ENCODE data around the gene SMYD3. TPM values are rescaled to one million over a fixed set of nuclear protein-coding genes. Genes with fewer than 3 reads are reported as not detected.

SMYD3 gene
- total RNA-seq, 2 donors from 2014 or later = 16.2 to 16.4 TPM

DNA sequence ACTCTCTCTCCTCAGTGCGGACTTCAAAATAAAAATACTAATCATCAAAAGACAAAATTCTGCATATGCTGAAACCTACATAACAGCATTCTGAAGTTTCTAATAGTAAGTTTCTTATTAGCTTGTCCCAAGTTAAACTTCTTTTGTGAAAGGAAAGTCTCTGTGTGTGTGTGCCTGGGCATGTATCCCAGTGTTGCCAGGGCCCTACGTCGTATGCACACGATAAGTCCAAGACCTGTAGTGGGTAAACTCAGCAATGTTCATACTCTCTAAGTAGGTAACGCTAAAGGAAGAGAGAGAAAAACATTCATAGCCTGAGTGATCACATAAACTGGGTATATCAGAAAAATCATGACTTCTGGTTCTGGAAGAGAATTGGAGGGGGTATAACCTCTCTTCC is 465.7 kb downstream of the SMYD3 start:
- Histone ChIP-seq H3K9ac (ENCODE audit: low read depth in 2 of 2, low read length in 2 of 2) (no peak overlapping the region), H3K27me3 (no peaks in the 10 kb centered on the region), H3K4me1 (no peaks in the 10 kb centered on the region), H3K4me3 (no peak overlapping the region), H3K36me3 (no peaks in the 10 kb centered on the region), H3K27ac (no peak overlapping the region), H3K9me3 (no peaks in the 10 kb centered on the region)
- intact Hi-C loops (cut with DNase I) = no loop called here
- TF ChIP-seq, protein P1, sequence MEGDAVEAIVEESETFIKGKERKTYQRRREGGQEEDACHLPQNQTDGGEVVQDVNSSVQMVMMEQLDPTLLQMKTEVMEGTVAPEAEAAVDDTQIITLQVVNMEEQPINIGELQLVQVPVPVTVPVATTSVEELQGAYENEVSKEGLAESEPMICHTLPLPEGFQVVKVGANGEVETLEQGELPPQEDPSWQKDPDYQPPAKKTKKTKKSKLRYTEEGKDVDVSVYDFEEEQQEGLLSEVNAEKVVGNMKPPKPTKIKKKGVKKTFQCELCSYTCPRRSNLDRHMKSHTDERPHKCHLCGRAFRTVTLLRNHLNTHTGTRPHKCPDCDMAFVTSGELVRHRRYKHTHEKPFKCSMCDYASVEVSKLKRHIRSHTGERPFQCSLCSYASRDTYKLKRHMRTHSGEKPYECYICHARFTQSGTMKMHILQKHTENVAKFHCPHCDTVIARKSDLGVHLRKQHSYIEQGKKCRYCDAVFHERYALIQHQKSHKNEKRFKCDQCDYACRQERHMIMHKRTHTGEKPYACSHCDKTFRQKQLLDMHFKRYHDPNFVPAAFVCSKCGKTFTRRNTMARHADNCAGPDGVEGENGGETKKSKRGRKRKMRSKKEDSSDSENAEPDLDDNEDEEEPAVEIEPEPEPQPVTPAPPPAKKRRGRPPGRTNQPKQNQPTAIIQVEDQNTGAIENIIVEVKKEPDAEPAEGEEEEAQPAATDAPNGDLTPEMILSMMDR (IDR thresholded peaks at IDR 0.05) = no peak
- DNase-seq = no peak

DNA sequence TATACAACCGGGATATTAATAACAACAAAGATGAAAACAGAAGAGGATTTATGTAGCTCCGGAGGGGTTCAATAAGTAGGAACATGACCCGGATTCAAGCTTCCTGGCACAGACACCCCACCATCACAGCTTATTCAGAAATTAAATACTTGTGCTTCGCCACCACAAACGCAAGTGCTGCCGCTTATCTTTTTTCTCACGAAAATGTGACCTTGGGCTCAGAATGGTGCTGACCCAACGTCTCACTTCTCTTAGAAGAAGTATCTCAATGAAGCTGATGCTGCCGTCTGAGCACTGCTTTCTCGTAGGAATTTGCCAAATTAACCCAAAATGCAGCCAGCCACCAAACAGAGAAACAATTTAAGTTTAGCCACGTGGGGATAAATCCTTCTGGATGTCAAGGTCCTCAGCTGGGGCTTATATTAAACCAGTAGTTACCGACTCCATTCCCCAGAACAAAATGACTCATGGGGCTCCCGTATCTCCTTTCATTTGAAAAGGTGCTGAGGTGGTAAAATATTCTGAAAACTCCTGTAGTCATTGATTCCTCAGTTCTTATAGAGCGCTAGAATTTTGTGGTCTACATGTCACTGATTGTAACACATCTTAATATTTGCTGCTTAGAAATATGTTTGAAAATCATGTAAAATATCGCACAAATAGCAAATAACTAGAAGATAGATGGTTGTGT is 466.7 kb downstream of the SMYD3 start:
- intact Hi-C loops (cut with DNase I) = no loop called here

DNA sequence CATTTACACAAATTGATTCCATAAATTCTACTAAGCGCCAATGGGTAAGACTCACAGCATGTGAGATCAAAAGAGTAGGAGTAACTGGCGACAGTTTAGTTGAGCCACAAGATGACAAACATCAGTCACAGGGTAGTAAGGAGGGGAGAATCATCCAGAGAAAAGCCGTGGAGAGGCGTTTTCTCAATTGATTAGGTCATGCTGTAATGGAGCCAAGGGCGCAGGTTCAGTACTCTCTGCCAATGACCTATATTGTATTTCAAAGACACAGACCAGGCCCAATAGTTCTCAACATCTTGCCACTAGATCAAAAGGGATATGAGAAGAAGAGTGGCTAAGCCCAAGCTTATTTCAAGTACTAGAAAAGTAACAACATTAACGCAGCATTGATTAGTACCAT is 467.5 kb downstream of the SMYD3 start:
- intact Hi-C loops (cut with DNase I) = no loop called here
- no peak overlapping the region for H3K9ac ChIP-seq (ENCODE audit: low read depth in 2 of 2, low read length in 2 of 2)
- DNase-seq = no peak

More for the DNA sequence above, 466.7 kb downstream of the SMYD3 start:
- Histone ChIP-seq H3K27me3 (no peaks in the 10 kb centered on the region), H3K9me3 (no peaks in the 10 kb centered on the region), H3K36me3 (no peaks in the 10 kb centered on the region), H3K27ac (no peak overlapping the region), H3K4me3 (no peak overlapping the region), H3K9ac (ENCODE audit: low read depth in 2 of 2, low read length in 2 of 2) (no peak overlapping the region), H3K4me1 (no peaks in the 10 kb centered on the region)
- TF ChIP-seq, protein P1 (IDR thresholded peaks at IDR 0.05) = no peak
- no peak for DNase-seq

DNA sequence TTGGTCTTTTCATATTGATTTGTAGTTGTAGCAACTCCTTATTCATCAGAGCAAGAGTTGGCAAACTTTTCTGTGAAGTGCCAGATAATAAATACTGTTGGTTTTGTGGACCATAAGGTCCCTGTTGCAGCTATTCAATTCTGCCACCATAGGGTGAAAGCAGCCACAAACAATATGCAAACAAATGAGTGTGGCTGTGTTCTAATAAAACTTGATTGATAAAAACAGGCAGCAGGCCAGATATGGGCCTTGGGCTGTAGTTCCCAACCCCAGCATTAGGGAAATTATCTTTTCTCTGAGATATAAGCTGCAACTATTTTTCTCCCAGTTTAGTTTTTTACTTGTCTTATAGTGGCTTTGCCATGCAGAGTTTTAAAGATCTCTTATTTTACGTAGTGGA is 469.2 kb downstream of the SMYD3 start:
- H3K9ac ChIP-seq (ENCODE audit: low read depth in 2 of 2, low read length in 2 of 2) = no peak overlapping the region
- TF ChIP-seq, protein P1 (IDR thresholded peaks at IDR 0.05) = no peak
- DNase-seq = no peak
- intact Hi-C loops (cut with DNase I) = no loop called here
- no peaks in the 10 kb centered on the region for H3K9me3 ChIP-seq
- no peaks in the 10 kb centered on the region for H3K27me3 ChIP-seq
- no peaks in the 10 kb centered on the region for H3K36me3 ChIP-seq
- no peak overlapping the region for H3K27ac ChIP-seq
- H3K4me3 ChIP-seq = no peak overlapping the region
- H3K4me1 ChIP-seq = no peaks in the 10 kb centered on the region

More for the DNA sequence above, 467.5 kb downstream of the SMYD3 start:
- TF ChIP-seq, protein P1 (IDR thresholded peaks at IDR 0.05) = no peak
- Histone ChIP-seq H3K4me1 (no peaks in the 10 kb centered on the region), H3K36me3 (no peaks in the 10 kb centered on the region), H3K27me3 (no peaks in the 10 kb centered on the region), H3K9me3 (no peaks in the 10 kb centered on the region), H3K27ac (no peak overlapping the region), H3K4me3 (no peak overlapping the region)

DNA sequence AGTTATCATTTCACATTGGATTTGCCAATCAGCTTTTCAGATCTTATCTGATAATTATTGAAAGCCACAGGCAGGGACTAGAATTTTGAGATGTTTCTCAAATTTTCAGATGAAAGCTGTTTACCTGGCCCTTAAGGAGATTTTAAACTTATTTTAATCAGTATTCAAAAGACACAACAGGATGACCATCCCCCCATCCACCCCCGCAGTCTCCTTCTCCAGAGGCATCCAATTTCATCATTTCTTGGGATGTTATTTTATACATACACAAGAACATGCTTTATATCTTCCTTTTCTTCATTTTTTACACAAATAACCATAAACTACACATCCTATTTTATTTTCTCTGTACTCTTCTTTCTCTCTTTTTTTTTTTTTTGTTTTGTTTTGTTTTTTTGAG is 470.9 kb downstream of the SMYD3 start:
- no peak for DNase-seq
- intact Hi-C loops (cut with DNase I) = no loop called here
- H3K27me3 ChIP-seq = no peaks in the 10 kb centered on the region
- TF ChIP-seq, protein P1 (IDR thresholded peaks at IDR 0.05) = no peak
- no peak overlapping the region for H3K9ac ChIP-seq (ENCODE audit: low read depth in 2 of 2, low read length in 2 of 2)
- no peak overlapping the region for H3K27ac ChIP-seq
- H3K9me3 ChIP-seq = no peaks in the 10 kb centered on the region
- no peaks in the 10 kb centered on the region for H3K36me3 ChIP-seq
- H3K4me3 ChIP-seq = no peak overlapping the region
- H3K4me1 ChIP-seq = no peaks in the 10 kb centered on the region
